HG02759 (cell line): Measurements from ENCODE around the gene PTPN6.

Experiments
- ATAC-seq: cut with Tn5 transposase; IDR thresholded peaks from one replicate; pipeline ENCODE4 v1.9.1; 2021; ENCODE audit warnings: mild to moderate bottlenecking, moderate library complexity; ENCODE audit not compliant: unreplicated experiment

Gene PTPN6

GRCh38 chr12:6938353-6939190, 12.6 kb upstream of the PTPN6 start:
- ATAC-seq = no peak

- ATAC-seq = no peak
Observed at GRCh38 chr12:6939191-6939540, 12.0 kb upstream of the PTPN6 start.

- no peak for ATAC-seq
Observed at GRCh38 chr12:6941267-6941666, 9.9 kb upstream of the PTPN6 start.

- no peak for ATAC-seq
Observed at GRCh38 chr12:6941782-6942181, 9.4 kb upstream of the PTPN6 start.

DNA sequence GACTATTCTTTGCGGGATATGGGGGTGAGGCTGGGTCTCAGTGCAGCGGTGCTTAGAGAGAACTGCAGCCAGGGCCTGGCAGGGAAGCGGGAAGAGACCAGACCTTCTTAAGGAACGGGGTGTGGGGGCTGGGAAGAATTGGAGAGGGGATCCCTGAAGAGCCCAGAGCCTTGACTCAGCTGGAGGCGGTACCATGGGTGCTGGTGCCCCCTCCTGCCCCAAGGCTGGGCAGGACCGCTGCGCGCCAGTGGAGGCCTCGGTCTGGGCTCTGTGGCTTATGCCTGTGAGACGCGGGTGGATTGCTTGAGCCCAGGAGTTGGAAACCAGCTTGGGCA, 8.9 kb upstream of the PTPN6 start:
- ATAC-seq = no peak

DNA sequence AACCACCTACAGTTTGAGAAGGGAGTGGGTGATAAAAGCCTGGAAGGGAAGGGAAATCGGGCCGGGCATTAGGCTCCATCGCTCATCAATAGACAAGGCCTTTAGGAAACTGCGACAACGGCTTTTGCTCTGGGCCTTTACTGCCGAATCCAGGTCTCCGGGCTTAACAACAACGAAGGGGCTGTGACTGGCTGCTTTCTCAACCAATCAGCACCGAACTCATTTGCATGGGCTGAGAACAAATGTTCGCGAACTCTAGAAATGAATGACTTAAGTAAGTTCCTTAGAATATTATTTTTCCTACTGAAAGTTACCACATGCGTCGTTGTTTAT, 7.8 kb upstream of the PTPN6 start:
- peak; percentile 30 for ATAC-seq

DNA sequence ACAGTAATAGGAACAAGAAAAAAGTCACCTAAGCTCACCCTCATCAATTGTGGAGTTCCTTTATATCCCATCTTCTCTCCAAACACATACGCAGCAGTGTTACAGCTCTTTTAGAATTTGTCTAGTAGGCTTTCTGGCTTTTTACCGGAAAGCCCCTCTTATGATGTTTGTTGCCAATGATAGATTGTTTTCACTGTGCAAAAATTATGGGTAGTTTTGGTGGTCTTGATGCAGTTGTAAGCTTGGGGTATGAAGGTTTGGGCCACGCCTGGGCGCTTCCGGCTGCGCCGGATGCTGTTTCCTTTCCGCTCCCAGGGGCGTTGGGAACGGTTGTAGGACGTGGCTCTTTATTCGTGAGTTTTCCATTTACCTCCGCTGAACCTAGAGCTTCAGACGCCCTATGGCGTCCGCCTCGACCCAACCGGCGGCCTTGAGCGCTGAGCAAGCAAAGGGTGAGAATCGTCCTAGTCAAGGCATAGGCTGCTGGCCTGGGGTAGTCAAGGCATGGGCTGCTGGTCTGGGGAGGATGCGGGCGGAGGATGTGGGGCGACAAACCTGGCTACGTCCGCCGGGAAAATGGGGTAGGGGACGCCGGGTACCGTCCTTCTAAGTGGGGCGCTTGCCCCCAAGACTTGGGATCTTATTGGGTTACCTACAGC, 7.3 kb upstream of the PTPN6 start, which contains the start of the genes C12orf57 and RNU7-1:
Gene C12orf57, plus strand, starts transcription at position 301 of the 659 bp plus-strand sequence. Its CDS starts 100 bp downstream, at position 401.
Gene RNU7-1, plus strand, starts transcription at position 95 of the 659 bp plus-strand sequence.
- ATAC-seq = peak; percentile 44

DNA sequence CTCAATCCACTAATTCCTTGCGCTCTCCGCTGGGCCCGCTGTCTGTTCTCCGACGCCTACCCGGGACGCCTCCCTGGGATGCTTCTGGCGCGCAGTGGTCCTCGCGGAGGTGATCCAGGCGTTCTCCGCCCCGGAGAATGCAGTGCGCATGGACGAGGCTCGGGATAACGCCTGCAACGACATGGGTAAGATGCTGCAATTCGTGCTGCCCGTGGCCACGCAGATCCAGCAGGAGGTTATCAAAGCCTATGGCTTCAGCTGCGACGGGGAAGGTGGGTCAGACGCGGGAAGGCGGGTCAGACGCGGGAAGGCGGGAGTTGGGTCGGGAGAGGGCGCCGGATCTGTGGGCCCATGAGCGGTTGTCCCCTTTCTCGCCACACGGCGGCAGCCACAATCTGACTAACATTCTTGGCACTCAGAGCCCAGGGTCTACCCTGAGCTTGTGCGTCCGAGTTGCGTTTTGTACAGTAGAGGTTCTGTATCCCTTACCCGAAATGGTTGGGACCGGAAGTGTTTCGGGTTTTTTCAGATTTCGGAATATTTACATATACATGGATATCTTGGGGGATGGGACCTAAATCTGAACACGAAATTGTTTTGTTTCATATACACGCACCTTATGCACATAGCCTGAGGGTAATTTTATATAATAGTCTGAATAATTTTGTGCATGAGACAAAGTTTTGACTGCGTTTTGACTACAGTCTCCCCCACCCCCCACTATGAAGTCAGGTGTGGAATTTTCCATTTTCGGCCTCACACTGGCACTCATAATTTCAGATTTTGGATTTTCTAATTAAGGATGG, 6.6 kb upstream of the PTPN6 start:
- ATAC-seq = peak; percentile 39

DNA sequence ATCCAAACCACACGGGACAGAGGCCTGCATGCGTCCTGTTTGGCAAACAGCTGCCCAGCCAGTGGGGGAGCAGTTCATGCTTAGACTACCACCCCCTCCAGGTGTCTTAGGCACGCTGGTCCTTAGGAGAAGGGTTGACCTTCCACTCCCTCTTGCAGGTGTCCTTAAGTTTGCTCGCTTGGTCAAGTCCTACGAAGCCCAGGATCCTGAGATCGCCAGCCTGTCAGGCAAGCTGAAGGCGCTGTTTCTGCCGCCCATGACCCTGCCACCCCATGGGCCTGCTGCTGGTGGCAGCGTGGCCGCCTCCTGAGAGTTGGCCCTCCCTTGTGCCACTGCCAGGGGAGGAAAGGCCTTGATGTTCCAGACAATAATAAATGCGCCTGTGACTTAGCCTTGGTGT, 5.5 kb upstream of the PTPN6 start:
- ATAC-seq = no peak

DNA sequence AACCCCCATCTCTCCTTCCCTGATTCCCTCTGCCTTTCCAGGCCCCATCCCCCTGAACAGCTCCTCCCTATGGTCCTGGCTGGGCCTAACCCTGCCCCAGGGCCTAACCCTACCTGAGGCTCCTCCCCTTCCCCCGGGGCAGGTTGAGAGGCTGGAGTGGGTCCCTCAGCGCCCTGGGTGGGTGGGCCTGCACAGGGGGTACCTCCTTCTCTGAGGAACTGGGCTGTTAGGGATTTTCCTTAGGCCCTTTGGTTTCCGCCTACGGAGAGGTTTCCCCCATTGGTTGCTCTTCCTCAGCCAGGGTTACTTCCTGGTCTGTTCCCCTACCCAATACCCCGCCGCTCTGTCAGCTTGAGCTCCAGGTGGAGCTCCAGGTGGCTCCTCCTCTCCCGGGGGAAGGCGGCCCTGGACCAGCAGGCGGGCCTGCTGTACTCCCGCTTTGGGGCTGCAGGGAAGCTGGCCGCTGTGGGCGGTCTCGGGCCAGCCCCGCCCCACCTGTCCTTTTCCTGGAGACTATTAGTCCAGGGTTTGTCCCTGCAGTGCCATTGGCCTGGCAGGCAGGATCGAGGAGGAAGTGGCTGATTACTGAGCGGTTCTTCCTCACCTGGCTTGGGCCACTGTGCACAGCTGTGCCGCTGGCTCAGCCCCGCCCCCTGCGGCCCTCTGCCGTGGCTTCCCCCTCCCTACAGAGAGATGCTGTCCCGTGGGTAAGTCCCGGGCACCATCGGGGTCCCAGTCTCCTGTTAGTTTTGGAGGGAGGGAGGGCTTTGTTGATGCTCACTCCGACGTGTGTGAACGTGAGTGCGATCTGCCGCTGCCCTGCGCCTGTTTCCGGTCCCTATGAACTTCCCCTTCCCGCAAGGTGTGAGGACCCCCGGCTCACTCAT, 4.9 kb upstream of the PTPN6 start:
- ATAC-seq = peak; percentile 30

GRCh38 chr12:6946920-6947374, 4.2 kb upstream of the PTPN6 start:
- no peak for ATAC-seq

- no peak for ATAC-seq
Observed at GRCh38 chr12:6947615-6948014, 3.5 kb upstream of the PTPN6 start.

DNA sequence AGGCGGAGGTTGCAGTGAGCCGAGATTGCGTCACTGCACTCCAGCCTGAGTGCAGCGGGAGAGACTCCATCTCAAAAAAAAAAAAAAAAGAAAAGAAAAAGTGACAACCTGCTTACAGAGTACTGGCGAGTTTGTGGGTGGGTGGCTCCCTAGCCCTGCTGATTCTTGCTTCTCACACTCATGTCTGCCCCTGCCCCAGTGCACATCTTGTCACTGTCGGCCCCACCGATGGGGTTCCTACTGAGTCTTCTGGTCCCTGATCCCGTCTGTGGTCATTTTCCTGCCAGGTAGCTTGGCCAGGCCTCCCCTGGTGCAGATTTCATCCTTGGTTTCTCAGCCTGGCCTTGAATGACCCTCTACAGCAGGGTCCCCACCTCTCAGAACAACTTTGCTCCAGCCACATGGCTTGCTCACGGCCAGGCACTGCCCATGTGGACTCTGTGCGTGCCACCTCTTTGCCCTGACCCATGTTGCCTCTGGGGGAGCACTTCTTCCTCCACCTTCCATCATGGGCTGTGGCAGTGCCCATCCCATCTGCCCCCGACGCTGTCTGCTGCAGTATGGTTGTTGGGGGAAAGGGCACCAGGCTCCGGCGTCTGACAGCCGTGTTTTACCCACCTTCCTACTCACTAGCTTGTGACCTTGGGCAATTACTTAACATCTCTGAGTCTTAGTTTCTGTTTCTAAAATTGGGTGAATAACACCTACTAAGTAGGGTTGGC, 2.1 kb upstream of the PTPN6 start:
- no peak for ATAC-seq

GRCh38 chr12:6950401-6950801, 755 bp upstream of the PTPN6 start:
- no peak for ATAC-seq

DNA sequence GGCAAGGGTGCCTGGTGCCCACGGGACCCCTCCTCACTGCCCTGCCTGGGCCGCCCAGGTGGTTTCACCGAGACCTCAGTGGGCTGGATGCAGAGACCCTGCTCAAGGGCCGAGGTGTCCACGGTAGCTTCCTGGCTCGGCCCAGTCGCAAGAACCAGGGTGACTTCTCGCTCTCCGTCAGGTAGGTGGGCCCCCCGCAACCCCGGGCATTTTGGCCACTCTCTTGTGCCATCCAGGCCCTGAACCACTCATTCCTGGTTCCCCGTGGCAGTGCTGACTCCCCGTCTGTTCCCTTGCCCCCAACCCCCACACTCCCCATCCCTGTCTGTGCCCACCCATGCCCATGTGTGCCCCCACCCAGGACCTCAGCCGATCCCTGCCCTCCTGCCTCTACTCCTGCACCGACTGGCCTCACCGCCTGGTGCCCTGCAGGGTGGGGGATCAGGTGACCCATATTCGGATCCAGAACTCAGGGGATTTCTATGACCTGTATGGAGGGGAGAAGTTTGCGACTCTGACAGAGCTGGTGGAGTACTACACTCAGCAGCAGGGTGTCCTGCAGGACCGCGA, 480 bp downstream of the PTPN6 start:
- no peak for ATAC-seq

GRCh38 chr12:6952121-6952862, 1.1 kb downstream of the PTPN6 start:
- ATAC-seq = no peak

DNA sequence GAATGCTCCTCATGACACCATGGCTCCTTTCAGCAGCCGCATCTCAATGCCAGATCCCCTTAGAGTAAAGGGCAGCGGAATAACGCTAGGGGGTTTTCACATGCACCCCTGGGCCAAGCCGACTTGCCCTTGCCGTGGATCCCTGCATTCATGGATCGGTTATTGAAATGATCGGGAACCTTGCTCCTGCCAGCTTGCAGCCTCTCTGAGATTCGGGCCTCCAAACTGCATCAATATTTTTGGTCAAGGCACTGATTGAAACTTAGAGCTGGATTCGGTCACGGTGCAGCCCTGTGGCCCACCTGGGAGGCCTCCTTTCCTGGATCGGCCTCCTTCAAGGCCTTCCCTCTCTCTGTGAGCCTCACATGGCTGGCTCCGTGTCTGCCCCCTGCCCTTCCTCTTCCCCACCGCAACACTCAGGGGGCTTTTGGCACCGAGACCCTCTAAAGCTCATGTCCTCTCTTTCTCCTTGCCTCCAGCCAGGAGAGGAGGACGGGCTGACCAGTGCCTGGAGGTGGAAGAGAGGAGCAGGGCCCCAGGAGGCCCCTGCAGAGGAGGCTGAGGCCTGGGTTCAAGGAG, 1.8 kb downstream of the PTPN6 start:
- no peak for ATAC-seq

DNA sequence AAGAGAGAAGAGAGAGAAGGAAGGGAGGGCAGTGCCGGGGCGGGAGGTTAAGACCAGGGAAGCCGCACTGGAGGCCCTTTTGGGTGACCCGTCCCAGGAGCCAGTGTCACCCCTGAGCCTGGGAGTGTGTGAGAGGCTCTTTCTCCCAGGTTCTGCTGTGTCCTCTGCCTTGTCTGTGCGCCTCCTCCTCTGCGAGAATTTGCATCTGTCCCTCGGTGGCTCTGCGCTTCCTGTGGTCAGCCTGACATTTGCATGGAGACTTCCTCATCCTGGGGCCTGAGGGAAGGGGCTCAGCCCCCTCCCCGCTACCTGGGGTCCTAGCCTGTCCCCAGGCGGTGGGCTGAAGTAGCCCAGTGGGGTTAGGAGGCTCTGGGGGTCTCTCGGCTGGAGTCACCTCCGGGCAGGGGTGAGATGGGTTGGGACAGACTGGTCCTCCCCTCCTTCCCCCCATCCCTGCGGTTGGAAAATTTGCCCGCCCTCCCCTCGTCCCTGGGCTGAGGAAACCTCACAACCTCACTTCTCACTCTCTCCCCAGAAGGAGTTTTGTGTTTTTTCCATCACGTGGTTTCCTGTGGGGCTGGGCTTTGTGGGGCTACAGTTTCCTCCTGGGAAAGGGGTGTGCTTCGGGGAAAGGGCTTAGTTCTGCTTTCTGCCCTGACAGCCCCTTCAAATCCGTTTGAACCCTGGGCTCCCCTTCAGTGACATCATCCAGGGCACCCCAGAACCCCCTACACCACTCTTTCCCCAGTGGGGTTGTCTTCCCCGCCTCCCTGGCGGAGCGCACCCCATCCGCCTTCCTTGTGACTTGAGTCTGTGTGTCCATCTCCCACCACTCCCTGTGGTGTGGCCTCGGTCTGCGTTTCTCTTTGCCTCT, 2.5 kb downstream of the PTPN6 start:
- ATAC-seq = peak; percentile 45
